H1 (cell line): ENCODE measurements around the gene RPUSD1. TPM values are rescaled to one million over a fixed set of nuclear protein-coding genes. Genes with fewer than 3 reads are reported as not detected.

Experiments used
- ATF2 ChIP-seq: IDR thresholded peaks from 2 replicates; pipeline ENCODE4 v1.6.1; 2012; ENCODE audit warnings: low read length, inconsistent platforms
- BCL11A ChIP-seq, 2 experiments: IDR thresholded peaks; one replicate each; pipeline ENCODE4 v1.6.1; 2011; ENCODE audit warnings: low read depth in 2 of 2, low read length in 2 of 2, mild to moderate bottlenecking in 2 of 2
- BRCA1 ChIP-seq: IDR thresholded peaks from 2 replicates; pipeline ENCODE4 v1.6.1; 2012; ENCODE audit warnings: low read depth, low read length, improper control_type of control experiment
- CBX8 ChIP-seq: fragments of 300-800, 300-1000 bp; sonication (generic); IDR thresholded peaks from 2 replicates; pipeline ENCODE4 v1.7.1; 2016; ENCODE audit warnings: low read depth, low read length, borderline replicate concordance
- E2F6 ChIP-seq: IDR thresholded peaks from 2 replicates; pipeline ENCODE4 v1.6.1; 2012; ENCODE audit warnings: inconsistent platforms
- EGR1 ChIP-seq: IDR thresholded peaks from 2 replicates; pipeline ENCODE4 v1.6.1; 2011; ENCODE audit warnings: low read depth, low read length, borderline replicate concordance
- JUND ChIP-seq: IDR thresholded peaks from 2 replicates; pipeline ENCODE4 v1.6.1; 2011; ENCODE audit warnings: mild to moderate bottlenecking, improper control_type of control experiment, low read length
- KDM1A ChIP-seq: fragments of 200-600, 300-600 bp; sonication (generic); IDR thresholded peaks from 2 replicates; pipeline ENCODE4 v1.7.1; 2016; ENCODE audit warnings: mild to moderate bottlenecking, low read length, borderline replicate concordance
- polyA plus RNA-seq, 7 experiments: library from polyadenylated mRNA; depleted of rRNA in 3 of 7; stranded (reverse) in 5 of 7; unstranded in 2 of 7; fragments of >200 nt in 5 of 7; fragments of 200-250 nt in 2 of 7; gene quantifications; 1 replicate in 5 of 7; 2 replicates in 1 of 7; 4 replicates in 1 of 7; pipeline versions ENCODE4 v1.2.1 to v1.2.3, GENCODE V29; 2011 to 2013; ENCODE audit warnings: missing spikeins in 2 of 7, mixed read lengths in 2 of 7
- total RNA-seq: library from RNA; stranded (reverse); fragmentation: NEBNext Ultra II Directional; extraction: Animal tissue kit (Norgen Biotek cat#: 25700); gene quantifications from 2 replicates; pipeline ENCODE4 v1.2.1, GENCODE V29; 2021

Gene RPUSD1
- total and polyA plus RNA-seq, 2 of the 8 experiments (the other 6 are each of a cell fraction or from before 2014, with no cell fraction given), result 32.2 to 61.8 TPM

- TF ChIP-seq E2F6 (no peak), CBX8 (no peak), ATF2 (no peak), KDM1A (no peak), EGR1 (no peak), BCL11A (IDR thresholded peaks at IDR 0.05; ENCODE audit: low read depth in 2 of 2, low read length in 2 of 2) (no peak), JUND (no peak), BRCA1 (no peak)
Observed at GRCh38 chr16:801584-802363, 13.6 kb upstream of the RPUSD1 start (continued).
